HG03575 (cell line): Measurements from ENCODE around the gene GRB14.

Source experiments
- ATAC-seq: cut with Tn5 transposase; IDR thresholded peaks from one replicate; pipeline ENCODE4 v1.9.1; 2021; ENCODE audit not compliant: unreplicated experiment, insufficient number of reproducible peaks, low FRiP score; ENCODE audit errors: extremely low read depth

Gene GRB14

GRCh38 chr2:164620457-164620856 lies 825 bp downstream of the GRB14 start:
- ATAC-seq: no peak

- ATAC-seq: no peak
Observed at GRCh38 chr2:164617466-164617865, 3.8 kb downstream of the GRB14 start.

- ATAC-seq: no peak
Observed at GRCh38 chr2:164613321-164613982, 7.8 kb downstream of the GRB14 start.

- ATAC-seq: no peak
Observed at GRCh38 chr2:164609790-164610189, 11.5 kb downstream of the GRB14 start.

- no peak for ATAC-seq
Observed at GRCh38 chr2:164606557-164606956, 14.7 kb downstream of the GRB14 start.

- no peak for ATAC-seq
Observed at GRCh38 chr2:164605295-164605694, 16.0 kb downstream of the GRB14 start.

GRCh38 chr2:164600763-164601162 lies 20.5 kb downstream of the GRB14 start:
- no peak for ATAC-seq

- ATAC-seq: peak; percentile 98
Observed at GRCh38 chr2:164599954-164600589, 21.2 kb downstream of the GRB14 start.

- no peak for ATAC-seq
Observed at GRCh38 chr2:164597983-164598382, 23.3 kb downstream of the GRB14 start.

GRCh38 chr2:164595031-164595430 lies 26.3 kb downstream of the GRB14 start:
- ATAC-seq: no peak

GRCh38 chr2:164593959-164594358 lies 27.3 kb downstream of the GRB14 start:
- no peak for ATAC-seq

- ATAC-seq: no peak
Observed at GRCh38 chr2:164593541-164593940, 27.7 kb downstream of the GRB14 start.

GRCh38 chr2:164589522-164589921 lies 31.8 kb downstream of the GRB14 start:
- ATAC-seq: no peak

- ATAC-seq: no peak
Observed at GRCh38 chr2:164581050-164581449, 40.2 kb downstream of the GRB14 start.

GRCh38 chr2:164574931-164575330 lies 46.4 kb downstream of the GRB14 start:
- no peak for ATAC-seq

- ATAC-seq: no peak
Observed at GRCh38 chr2:164570475-164570874, 50.8 kb downstream of the GRB14 start.

- no peak for ATAC-seq
Observed at GRCh38 chr2:164569378-164569777, 51.9 kb downstream of the GRB14 start.

GRCh38 chr2:164568317-164568716 lies 53.0 kb downstream of the GRB14 start:
- no peak for ATAC-seq

GRCh38 chr2:164567335-164567989 lies 53.8 kb downstream of the GRB14 start:
- ATAC-seq: no peak

- no peak for ATAC-seq
Observed at GRCh38 chr2:164565359-164565758, 55.9 kb downstream of the GRB14 start.
